GM23338 (cell line): ENCODE results near the gene TMEM207. TPM values are rescaled to one million over a fixed set of nuclear protein-coding genes. Genes with fewer than 3 reads are reported as not detected.

ENCODE experiments used
- ATAC-seq: fragments of 200-7000 bp; cut with Tn5 transposase; 3 replicates; pipeline ENCODE4 v1.9.1; 2020
- DNase-seq: peaks from one replicate; pipeline ENCODE4 v3.0.0-alpha.2; 2015; ENCODE audit warnings: low spot score
- H2AFZ ChIP-seq: fragments of 200-600 bp; sonication (generic); 2 replicates; pipeline ENCODE4 v1.8.0; 2016; ENCODE audit warnings: antibody characterized with exemption, mild to moderate bottlenecking, moderate library complexity
- H3F3A ChIP-seq: fragments of 200-600 bp; sonication (generic); replicated peaks from 2 replicates; pipeline ENCODE4 v1.8.0; 2017; ENCODE audit warnings: antibody characterized with exemption, mixed run types, low read depth
- H3K27ac ChIP-seq: fragments of 200-600 bp; sonication (generic); 2 replicates; pipeline ENCODE4 v1.6.1; 2016; ENCODE audit warnings: low read depth
- H3K27me3 ChIP-seq: fragments of 200-600 bp; sonication (generic); 2 replicates; pipeline ENCODE4 v1.8.0; 2016; ENCODE audit warnings: mild to moderate bottlenecking, mixed run types, moderate library complexity; ENCODE audit not compliant: insufficient read depth
- H3K36me3 ChIP-seq: fragments of 200-600 bp; sonication (generic); 2 replicates; pipeline ENCODE4 v1.8.0; 2016; ENCODE audit warnings: mild to moderate bottlenecking; ENCODE audit not compliant: insufficient read depth
- H3K4me1 ChIP-seq: fragments of 200-600 bp; sonication (generic); 2 replicates; pipeline ENCODE4 v1.8.0; 2016; ENCODE audit warnings: mild to moderate bottlenecking, moderate library complexity; ENCODE audit not compliant: insufficient read depth
- H3K4me2 ChIP-seq: fragments of 200-600 bp; sonication (generic); 2 replicates; pipeline ENCODE4 v1.7.1; 2017; ENCODE audit warnings: mixed run types
- H3K4me3 ChIP-seq: fragments of 200-600 bp; sonication (generic); 2 replicates; pipeline ENCODE4 v1.6.1; 2016; ENCODE audit warnings: mixed run types
- H3K79me2 ChIP-seq: fragments of 200-600 bp; sonication (generic); replicated peaks from 2 replicates; pipeline ENCODE4 v1.8.0; 2017; ENCODE audit warnings: mild to moderate bottlenecking; ENCODE audit not compliant: insufficient read depth
- H3K9me2 ChIP-seq: fragments of 200-600 bp; sonication (generic); 2 replicates; pipeline ENCODE4 v1.8.0; 2017; ENCODE audit not compliant: insufficient read depth
- H4K20me1 ChIP-seq: fragments of 200-600 bp; sonication (generic); replicated peaks from 2 replicates; pipeline ENCODE4 v1.8.0; 2017; ENCODE audit warnings: mild to moderate bottlenecking; ENCODE audit not compliant: insufficient read depth
- H3K27ac Mint-ChIP-seq: 2 replicates; pipeline ENCODE4 v1.8.0; 2020; ENCODE audit warnings: inconsistent platforms, mild to moderate bottlenecking, moderate library complexity, mixed read lengths
- H3K27me3 Mint-ChIP-seq: 3 replicates; pipeline ENCODE4 v1.8.0; 2022; ENCODE audit warnings: low read depth, mild to moderate bottlenecking, moderate library complexity, mixed read lengths, inconsistent platforms; ENCODE audit not compliant: insufficient read depth, poor library complexity
- H3K36me3 Mint-ChIP-seq: 3 replicates; pipeline ENCODE4 v1.8.0; 2021; ENCODE audit warnings: low read depth, mild to moderate bottlenecking, inconsistent platforms, moderate library complexity, mixed read lengths
- H3K4me1 Mint-ChIP-seq: 3 replicates; pipeline ENCODE4 v1.8.0; 2020; ENCODE audit warnings: mild to moderate bottlenecking, inconsistent platforms, mixed read lengths
- H3K4me3 Mint-ChIP-seq: 3 replicates; pipeline ENCODE4 v1.8.0; 2021; ENCODE audit warnings: moderate library complexity, mild to moderate bottlenecking, inconsistent platforms, mixed read lengths
- H3K9me3 Mint-ChIP-seq: 3 replicates; pipeline ENCODE4 v1.8.0; 2020; ENCODE audit warnings: moderate library complexity, mild to moderate bottlenecking, inconsistent platforms, mixed read lengths
- EZH2phosphoT487 ChIP-seq: fragments of 200-600 bp; sonication (generic); IDR thresholded peaks from one replicate; pipeline ENCODE4 v1.8.1; 2018; ENCODE audit warnings: antibody characterized with exemption; ENCODE audit not compliant: unreplicated experiment
- JUNB ChIP-seq: IDR thresholded peaks from one replicate; pipeline ENCODE4 v1.6.1; 2016; ENCODE audit warnings: antibody characterized with exemption; ENCODE audit not compliant: unreplicated experiment
- POLR2AphosphoS5 ChIP-seq: IDR thresholded peaks from 2 replicates; pipeline ENCODE4 v1.6.1; 2016; ENCODE audit warnings: antibody characterized with exemption, low read depth
- STAT1 ChIP-seq: IDR thresholded peaks from one replicate; pipeline ENCODE4 v1.6.1; 2016; ENCODE audit warnings: antibody characterized with exemption; ENCODE audit not compliant: unreplicated experiment
- ZNF462 ChIP-seq: fragments of 250-450 bp; sonication (Bioruptor Pico); IDR thresholded peaks from 2 replicates; pipeline ENCODE4 v1.5.0; 2020; ENCODE audit warnings: mild to moderate bottlenecking, moderate library complexity
- long read RNA-seq: library from polyadenylated mRNA; unstranded; transcript quantifications from one replicate; pipeline ENCODE4 v2.0.0, GENCODE V29; 2020; ENCODE audit not compliant: unreplicated experiment
- polyA plus RNA-seq: library from polyadenylated mRNA; unstranded; fragments of >200 nt; fragmentation: Nextera tagmentation; extraction: Ambion mirVana; gene quantifications from 2 replicates; pipeline ENCODE4 v1.2.1, GENCODE V29; 2016
- total RNA-seq: library from RNA; depleted of rRNA; stranded (reverse); fragments of >200 nt; shearing (Covaris generic); gene quantifications from 2 replicates; pipeline ENCODE4 v1.2.3, GENCODE V29; 2014; rRNA removed
- TF ChIP-seq, protein P1 (sequence below), 2 experiments: fragments of 200-600 bp in 1 of 2; sonication (generic) in 1 of 2; conservative IDR thresholded peaks; 2 replicates each; pipeline versions ENCODE4 v1.5.1 to v1.6.1; 2016 to 2017; ENCODE audit warnings: antibody characterized with exemption in 2 of 2, low read depth in 2 of 2, mild to moderate bottlenecking in 2 of 2, moderate library complexity in 1 of 2
- TF ChIP-seq, protein P2 (sequence below): IDR thresholded peaks from 2 replicates; pipeline ENCODE4 v1.6.1; 2016; ENCODE audit warnings: antibody characterized with exemption

The TMEM207 gene
- total RNA-seq (not detected in 2 replicates), polyA plus RNA-seq (not detected in 2 replicates)
- long read RNA-seq = 0 reads

DNA sequence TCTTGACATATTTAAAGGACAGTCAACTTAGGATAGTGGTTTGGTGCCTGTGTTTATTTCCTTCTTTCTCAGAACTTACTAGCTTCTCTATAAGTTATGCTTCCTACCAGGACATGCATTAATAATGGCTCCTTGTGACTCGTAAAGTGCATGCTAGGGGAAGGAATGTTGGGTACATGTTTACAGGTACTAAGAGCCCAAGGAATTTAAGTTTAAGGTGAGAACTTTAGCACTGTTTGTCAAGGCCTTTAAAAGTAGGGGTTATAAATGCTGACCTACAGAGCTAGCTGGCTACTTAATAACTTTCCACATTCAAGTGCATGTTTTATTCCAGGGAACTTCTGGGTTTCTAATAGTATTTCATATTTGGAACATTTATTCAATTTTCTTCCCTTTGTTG is at the start of gene TMEM207:
Gene TMEM207 (minus strand): TSS at position 101 of the 400 bp plus-strand sequence. CDS start 92 bp downstream, at position 9.
- Mint-ChIP-seq H3K27ac (no peak within 1 kb of the TSS), H3K9me3 (no peaks in the 10 kb centered on the region), H3K4me3 (no peak within 1 kb of the TSS), H3K36me3 (no peaks in the 10 kb centered on the region), H3K27me3 (no peaks in the 10 kb centered on the region), H3K4me1 (no peaks in the 10 kb centered on the region)
- Histone ChIP-seq H2AFZ (no peak within 1 kb of the TSS), H3K79me2 (no peaks in the 10 kb centered on the region), H4K20me1 (no peaks in the 10 kb centered on the region), H3K4me1 (peaks cover 3% of the 10 kb centered on the region; the same call in 1 of the 2 replicates), H3K27ac (no peak within 1 kb of the TSS), H3F3A (no peaks in the 10 kb centered on the region), H3K4me2 (no peak within 1 kb of the TSS), H3K9me2 (no peaks in the 10 kb centered on the region), H3K36me3 (no peaks in the 10 kb centered on the region), H3K4me3 (no peak within 1 kb of the TSS), H3K27me3 (no peaks in the 10 kb centered on the region)
- ATAC-seq = no peak
- no peak for DNase-seq
- TF ChIP-seq, protein P1, sequence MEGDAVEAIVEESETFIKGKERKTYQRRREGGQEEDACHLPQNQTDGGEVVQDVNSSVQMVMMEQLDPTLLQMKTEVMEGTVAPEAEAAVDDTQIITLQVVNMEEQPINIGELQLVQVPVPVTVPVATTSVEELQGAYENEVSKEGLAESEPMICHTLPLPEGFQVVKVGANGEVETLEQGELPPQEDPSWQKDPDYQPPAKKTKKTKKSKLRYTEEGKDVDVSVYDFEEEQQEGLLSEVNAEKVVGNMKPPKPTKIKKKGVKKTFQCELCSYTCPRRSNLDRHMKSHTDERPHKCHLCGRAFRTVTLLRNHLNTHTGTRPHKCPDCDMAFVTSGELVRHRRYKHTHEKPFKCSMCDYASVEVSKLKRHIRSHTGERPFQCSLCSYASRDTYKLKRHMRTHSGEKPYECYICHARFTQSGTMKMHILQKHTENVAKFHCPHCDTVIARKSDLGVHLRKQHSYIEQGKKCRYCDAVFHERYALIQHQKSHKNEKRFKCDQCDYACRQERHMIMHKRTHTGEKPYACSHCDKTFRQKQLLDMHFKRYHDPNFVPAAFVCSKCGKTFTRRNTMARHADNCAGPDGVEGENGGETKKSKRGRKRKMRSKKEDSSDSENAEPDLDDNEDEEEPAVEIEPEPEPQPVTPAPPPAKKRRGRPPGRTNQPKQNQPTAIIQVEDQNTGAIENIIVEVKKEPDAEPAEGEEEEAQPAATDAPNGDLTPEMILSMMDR (conservative IDR thresholded peaks at IDR 0.05; ENCODE audit: low read depth in 2 of 2) = no peak
- no peak for TF ChIP-seq STAT1
- TF ChIP-seq ZNF462 (CRISPR knock-in tag) = no peak
- TF ChIP-seq JUNB = no peak
- TF ChIP-seq EZH2phosphoT487 = no peak
- no peak for TF ChIP-seq POLR2AphosphoS5
- TF ChIP-seq, protein P2, sequence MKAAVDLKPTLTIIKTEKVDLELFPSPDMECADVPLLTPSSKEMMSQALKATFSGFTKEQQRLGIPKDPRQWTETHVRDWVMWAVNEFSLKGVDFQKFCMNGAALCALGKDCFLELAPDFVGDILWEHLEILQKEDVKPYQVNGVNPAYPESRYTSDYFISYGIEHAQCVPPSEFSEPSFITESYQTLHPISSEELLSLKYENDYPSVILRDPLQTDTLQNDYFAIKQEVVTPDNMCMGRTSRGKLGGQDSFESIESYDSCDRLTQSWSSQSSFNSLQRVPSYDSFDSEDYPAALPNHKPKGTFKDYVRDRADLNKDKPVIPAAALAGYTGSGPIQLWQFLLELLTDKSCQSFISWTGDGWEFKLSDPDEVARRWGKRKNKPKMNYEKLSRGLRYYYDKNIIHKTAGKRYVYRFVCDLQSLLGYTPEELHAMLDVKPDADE = no peak
